HEK293 (cell line): Measurements from ENCODE around the gene PIN1.

Source experiments
- CTCF ChIA-PET: fragments of 350-600 bp; formaldehyde crosslinking; extraction: SDS; loops from one replicate; lab custom pipeline; 2021; ENCODE audit warnings: antibody characterized with exemption; lab: Yijun Ruan, JAX
- POLR2A ChIA-PET: fragments of 300-600 bp; formaldehyde crosslinking; extraction: SDS; loops from one replicate; lab custom pipeline; 2020; ENCODE audit warnings: antibody characterized with exemption, inconsistent platforms; lab: Yijun Ruan, JAX
- H3K27ac ChIP-seq: fragments of 200-500 bp; sonication (Bioruptor generic); 2 replicates; pipeline ENCODE4 v1.5.1; 2014; ENCODE audit warnings: low read depth, low read length, control low read depth, inconsistent platforms; ENCODE audit errors: extremely low read depth
- H3K36me3 ChIP-seq, 2 experiments: fragments of 200-500 bp in 1 of 2; sonication (Bioruptor generic) in 1 of 2; 1 replicate in 1 of 2; 2 replicates in 1 of 2; pipeline ENCODE4 v1.5.1; 2014 to 2017; ENCODE audit warnings: inconsistent platforms in 2 of 2, low read length in 2 of 2; ENCODE audit not compliant: control insufficient read depth in 2 of 2, insufficient read depth in 1 of 2
- H3K4me1 ChIP-seq: fragments of 200-500 bp; sonication (Bioruptor generic); 2 replicates; pipeline ENCODE4 v1.5.1; 2014; ENCODE audit warnings: mild to moderate bottlenecking, low read length, inconsistent platforms; ENCODE audit not compliant: control insufficient read depth, insufficient read depth
- H3K4me3 ChIP-seq: 2 replicates; pipeline ENCODE4 v1.5.1; 2011; ENCODE audit warnings: low read depth, mild to moderate bottlenecking, control low read depth, low read length, moderate library complexity
- H3K9me3 ChIP-seq: fragments of 200-500 bp; sonication (Bioruptor generic); 2 replicates; pipeline ENCODE4 v1.5.1; 2014; ENCODE audit warnings: low read depth, low read length, inconsistent platforms; ENCODE audit not compliant: control insufficient read depth, insufficient read depth
- FEZF1 ChIP-seq: fragments of 450-650 bp; formaldehyde crosslinking; IDR thresholded peaks from 2 replicates; pipeline ENCODE4 v1.5.1; 2016; ENCODE audit warnings: missing biosample characterization, missing genetic modification characterization
- IKZF3 ChIP-seq: fragments of 450-650 bp; IDR thresholded peaks from 2 replicates; pipeline ENCODE4 v1.5.0; 2018; ENCODE audit warnings: missing biosample characterization, mild to moderate bottlenecking, missing genetic modification characterization, moderate library complexity
- PRDM10 ChIP-seq: fragments of 450-650 bp; formaldehyde crosslinking; IDR thresholded peaks from 2 replicates; pipeline ENCODE4 v1.5.1; 2016; ENCODE audit warnings: missing biosample characterization, missing genetic modification characterization
- ZBTB17 ChIP-seq: fragments of 450-650 bp; formaldehyde crosslinking; IDR thresholded peaks from 2 replicates; pipeline ENCODE4 v1.5.1; 2016; ENCODE audit warnings: missing biosample characterization, missing genetic modification characterization
- ZBTB8A ChIP-seq: fragments of 450-650 bp; formaldehyde crosslinking; IDR thresholded peaks from 2 replicates; pipeline ENCODE4 v1.5.1; 2016; ENCODE audit warnings: missing biosample characterization, missing genetic modification characterization
- ZFHX2 ChIP-seq: fragments of 450-650 bp; formaldehyde crosslinking; conservative IDR thresholded peaks from 2 replicates; pipeline ENCODE4 v1.5.1; 2016; ENCODE audit warnings: missing biosample characterization, missing genetic modification characterization
- ZNF16 ChIP-seq: fragments of 450-650 bp; formaldehyde crosslinking; IDR thresholded peaks from 2 replicates; pipeline ENCODE4 v1.5.1; 2016; ENCODE audit warnings: low read depth, missing biosample characterization, missing genetic modification characterization
- ZNF274 ChIP-seq, 2 experiments: fragments of 200-500 bp in 1 of 2; fragments of 450-650 bp in 1 of 2; sonication (Bioruptor generic) in 1 of 2; formaldehyde crosslinking in 1 of 2; IDR thresholded peaks; 2 replicates each; pipeline versions ENCODE4 v1.5.1 to v1.6.1; 2014 to 2016; ENCODE audit warnings: borderline replicate concordance in 1 of 2, inconsistent platforms in 1 of 2, low read length in 1 of 2, missing biosample characterization in 1 of 2, missing genetic modification characterization in 1 of 2
- ZNF292 ChIP-seq: fragments of 450-650 bp; formaldehyde crosslinking; IDR thresholded peaks from 2 replicates; pipeline ENCODE4 v1.5.1; 2016; ENCODE audit warnings: low read depth, missing biosample characterization, missing genetic modification characterization, borderline replicate concordance
- ZNF335 ChIP-seq: fragments of 450-650 bp; formaldehyde crosslinking; conservative IDR thresholded peaks from 2 replicates; pipeline ENCODE4 v1.5.1; 2016; ENCODE audit warnings: missing biosample characterization, missing genetic modification characterization
- ZNF341 ChIP-seq: fragments of 450-650 bp; formaldehyde crosslinking; IDR thresholded peaks from 2 replicates; pipeline ENCODE4; 2016; ENCODE audit warnings: low read depth, missing biosample characterization, missing genetic modification characterization
- ZNF391 ChIP-seq: fragments of 450-650 bp; formaldehyde crosslinking; IDR thresholded peaks from 2 replicates; pipeline ENCODE4 v1.5.1; 2016; ENCODE audit warnings: low read depth, missing biosample characterization, missing genetic modification characterization, borderline replicate concordance
- ZNF394 ChIP-seq: fragments of 450-650 bp; formaldehyde crosslinking; IDR thresholded peaks from 2 replicates; pipeline ENCODE4 v1.5.1; 2016; ENCODE audit warnings: missing biosample characterization, missing genetic modification characterization, mild to moderate bottlenecking, moderate library complexity, borderline replicate concordance
- ZNF416 ChIP-seq: fragments of 450-650 bp; formaldehyde crosslinking; IDR thresholded peaks from 2 replicates; pipeline ENCODE4 v1.5.1; 2016; ENCODE audit warnings: missing biosample characterization, missing genetic modification characterization
- ZNF518A ChIP-seq: fragments of 450-650 bp; formaldehyde crosslinking; conservative IDR thresholded peaks from 2 replicates; pipeline ENCODE4 v1.5.1; 2016; ENCODE audit warnings: low read depth, missing biosample characterization, missing genetic modification characterization
- ZNF521 ChIP-seq: fragments of 450-650 bp; formaldehyde crosslinking; IDR thresholded peaks from 2 replicates; pipeline ENCODE4 v1.5.1; 2017; ENCODE audit warnings: missing biosample characterization, mild to moderate bottlenecking, missing genetic modification characterization
- ZNF544 ChIP-seq: fragments of 450-650 bp; formaldehyde crosslinking; IDR thresholded peaks from 2 replicates; pipeline ENCODE4 v1.5.0; 2017; ENCODE audit warnings: missing biosample characterization, missing genetic modification characterization
- ZNF548 ChIP-seq: fragments of 450-650 bp; formaldehyde crosslinking; IDR thresholded peaks from 2 replicates; pipeline ENCODE4 v1.5.1; 2016; ENCODE audit warnings: missing biosample characterization, missing genetic modification characterization
- ZNF600 ChIP-seq: fragments of 450-650 bp; formaldehyde crosslinking; IDR thresholded peaks from 2 replicates; pipeline ENCODE4 v1.5.1; 2016; ENCODE audit warnings: missing biosample characterization, missing genetic modification characterization
- ZNF610 ChIP-seq: fragments of 450-650 bp; formaldehyde crosslinking; IDR thresholded peaks from 2 replicates; pipeline ENCODE4 v1.5.1; 2016; ENCODE audit warnings: missing biosample characterization, missing genetic modification characterization, borderline replicate concordance
- ZNF621 ChIP-seq: fragments of 450-650 bp; formaldehyde crosslinking; IDR thresholded peaks from 2 replicates; pipeline ENCODE4 v1.5.1; 2017; ENCODE audit warnings: missing biosample characterization, missing genetic modification characterization
- ZNF654 ChIP-seq: fragments of 450-650 bp; formaldehyde crosslinking; IDR thresholded peaks from 2 replicates; pipeline ENCODE4 v1.5.1; 2016; ENCODE audit warnings: low read depth, missing biosample characterization, missing genetic modification characterization
- ZNF747 ChIP-seq: fragments of 450-650 bp; formaldehyde crosslinking; IDR thresholded peaks from 2 replicates; pipeline ENCODE4 v1.5.1; 2016; ENCODE audit warnings: missing biosample characterization, missing genetic modification characterization
- ZNF768 ChIP-seq: fragments of 450-650 bp; formaldehyde crosslinking; IDR thresholded peaks from 2 replicates; pipeline ENCODE4 v1.5.1; 2018; ENCODE audit warnings: missing biosample characterization, mild to moderate bottlenecking, missing genetic modification characterization
- ZNF791 ChIP-seq: fragments of 450-650 bp; formaldehyde crosslinking; IDR thresholded peaks from 2 replicates; pipeline ENCODE4 v1.5.1; 2016; ENCODE audit warnings: missing biosample characterization, missing genetic modification characterization
- TF ChIP-seq, protein P1 (sequence below): fragments of 450-650 bp; formaldehyde crosslinking; IDR thresholded peaks from 2 replicates; pipeline ENCODE4 v1.5.1; 2016; ENCODE audit warnings: missing biosample characterization, missing genetic modification characterization

The PIN1 gene

DNA sequence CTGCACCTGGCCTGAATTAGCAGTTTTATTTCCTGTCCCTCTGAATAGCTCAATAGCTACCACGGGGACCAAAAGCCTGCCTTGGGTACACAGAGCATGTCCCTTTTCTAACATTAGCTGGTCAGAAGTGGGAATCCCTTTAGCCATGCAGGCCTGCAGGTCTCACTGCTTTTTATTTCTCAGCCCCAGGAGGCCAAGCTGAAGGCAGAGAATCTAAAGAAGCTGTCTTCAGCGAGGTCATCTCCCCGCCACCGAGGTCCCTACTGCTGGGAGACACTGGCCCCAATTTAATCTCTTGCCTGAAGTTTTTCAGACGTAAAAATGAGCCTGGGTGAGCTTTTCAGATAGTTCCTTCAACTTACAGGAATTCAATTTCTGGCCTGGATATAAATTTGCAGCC is 40.7 kb downstream of the PIN1 start:
- H3K4me1 ChIP-seq: no peaks in the 10 kb centered on the region

DNA sequence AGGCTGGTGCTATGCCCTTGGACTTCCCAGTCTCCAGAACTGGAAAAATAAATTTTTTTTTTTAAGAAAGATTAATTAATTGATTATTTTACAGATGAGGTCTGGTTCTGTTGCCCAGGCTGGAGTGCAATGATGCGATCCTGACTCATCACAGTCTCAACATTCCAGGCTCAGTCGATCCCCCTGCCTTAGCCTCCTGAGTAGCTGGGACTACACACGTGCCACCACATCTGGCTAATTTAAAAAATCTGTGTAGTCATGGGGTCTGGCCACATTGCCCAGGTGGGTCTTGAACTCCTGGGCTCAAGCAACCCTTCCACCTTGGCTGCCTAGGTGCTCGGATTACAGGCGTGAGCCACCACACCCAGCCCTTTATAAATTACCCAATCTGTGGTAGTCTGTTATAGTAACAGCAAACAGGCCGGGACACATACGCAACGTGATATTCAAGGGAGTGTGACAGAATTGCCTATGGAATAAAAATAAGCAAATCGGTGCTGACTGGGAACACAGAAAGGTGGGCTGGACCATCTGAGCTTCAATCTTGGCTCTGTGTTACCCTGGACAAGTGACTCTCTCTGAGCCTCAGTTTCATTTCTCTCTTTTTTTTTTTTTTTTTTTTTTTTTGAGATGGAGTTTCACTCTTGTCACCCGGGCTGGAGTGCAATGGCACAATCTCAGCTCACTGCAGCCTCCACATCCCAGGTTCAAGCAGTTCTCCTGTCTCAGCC is 42.8 kb downstream of the PIN1 start:
- ChIA-PET CTCF (no interaction called here), POLR2A (interaction anchor here (0.6 kb wide), 1 partner anchor 568 kb away, joined by 4 read pairs; the partner anchor contains the start of gene ZNF699)
- H3K4me3 ChIP-seq: no peak overlapping the region
- no peaks in the 10 kb centered on the region for H3K36me3 ChIP-seq
- no peaks in the 10 kb centered on the region for H3K4me1 ChIP-seq
- H3K27ac ChIP-seq: no peak overlapping the region
- no peaks in the 10 kb centered on the region for H3K9me3 ChIP-seq
- TF ChIP-seq ZNF544 (tag by site-specific recombination): no peak
- TF ChIP-seq ZNF391 (tag by site-specific recombination): no peak
- no peak for TF ChIP-seq ZNF791 (tag by site-specific recombination)
- peak; percentile 22; the same call in 1 of the 2 replicates for TF ChIP-seq ZNF335 (tag by site-specific recombination)
- no peak for TF ChIP-seq ZNF394
- 0 out of 2 replicates have a peak, but pooled peaks have one; percentile 38 for TF ChIP-seq ZNF341 (tag by site-specific recombination)
- TF ChIP-seq ZBTB17 (tag by site-specific recombination): no peak
- TF ChIP-seq ZNF16 (tag by site-specific recombination): no peak
- TF ChIP-seq PRDM10: peak; percentile 21; the same call in 1 of the 2 replicates
- TF ChIP-seq ZNF621 (tag by site-specific recombination): no peak
- TF ChIP-seq ZNF518A (tag by site-specific recombination): no peak
- TF ChIP-seq FEZF1 (tag by site-specific recombination): no peak
- no peak for TF ChIP-seq ZNF416
- no peak for TF ChIP-seq ZNF747 (tag by site-specific recombination)
- 0 out of 2 replicates have a peak, but pooled peaks have one; percentile 31 for TF ChIP-seq ZNF600
- no peak for TF ChIP-seq ZNF768 (tag by site-specific recombination)
- no peak for TF ChIP-seq IKZF3 (tag by site-specific recombination)
- no peak for TF ChIP-seq ZNF521

More for the DNA sequence above, 40.7 kb downstream of the PIN1 start:
- TF ChIP-seq ZNF292 (tag by site-specific recombination) (no peak), ZNF654 (no peak), ZNF610 (tag by site-specific recombination) (no peak), ZBTB8A (tag by site-specific recombination) (no peak), ZNF274 (IDR thresholded peaks at IDR 0.05; ENCODE audit: low read length) (no peak), ZNF274 (tag by site-specific recombination; IDR thresholded peaks at IDR 0.05; ENCODE audit: borderline replicate concordance) (no peak), ZNF548 (tag by site-specific recombination) (no peak), ZFHX2 (no peak), ZNF544 (tag by site-specific recombination) (no peak)
- TF ChIP-seq, protein P1, sequence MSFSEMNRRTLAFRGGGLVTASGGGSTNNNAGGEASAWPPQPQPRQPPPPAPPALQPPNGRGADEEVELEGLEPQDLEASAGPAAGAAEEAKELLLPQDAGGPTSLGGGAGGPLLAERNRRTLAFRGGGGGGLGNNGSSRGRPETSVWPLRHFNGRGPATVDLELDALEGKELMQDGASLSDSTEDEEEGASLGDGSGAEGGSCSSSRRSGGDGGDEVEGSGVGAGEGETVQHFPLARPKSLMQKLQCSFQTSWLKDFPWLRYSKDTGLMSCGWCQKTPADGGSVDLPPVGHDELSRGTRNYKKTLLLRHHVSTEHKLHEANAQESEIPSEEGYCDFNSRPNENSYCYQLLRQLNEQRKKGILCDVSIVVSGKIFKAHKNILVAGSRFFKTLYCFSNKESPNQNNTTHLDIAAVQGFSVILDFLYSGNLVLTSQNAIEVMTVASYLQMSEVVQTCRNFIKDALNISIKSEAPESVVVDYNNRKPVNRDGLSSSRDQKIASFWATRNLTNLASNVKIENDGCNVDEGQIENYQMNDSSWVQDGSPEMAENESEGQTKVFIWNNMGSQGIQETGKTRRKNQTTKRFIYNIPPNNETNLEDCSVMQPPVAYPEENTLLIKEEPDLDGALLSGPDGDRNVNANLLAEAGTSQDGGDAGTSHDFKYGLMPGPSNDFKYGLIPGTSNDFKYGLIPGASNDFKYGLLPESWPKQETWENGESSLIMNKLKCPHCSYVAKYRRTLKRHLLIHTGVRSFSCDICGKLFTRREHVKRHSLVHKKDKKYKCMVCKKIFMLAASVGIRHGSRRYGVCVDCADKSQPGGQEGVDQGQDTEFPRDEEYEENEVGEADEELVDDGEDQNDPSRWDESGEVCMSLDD (tag by site-specific recombination): no peak
- Histone ChIP-seq H3K9me3 (no peaks in the 10 kb centered on the region), H3K27ac (no peak overlapping the region), H3K36me3 (no peaks in the 10 kb centered on the region), H3K4me3 (no peak overlapping the region)
- CTCF ChIA-PET: no interaction called here
- POLR2A ChIA-PET: interaction anchor here (0.6 kb wide), 1 partner anchor 13 kb away, joined by 3 read pairs; no protein-coding TSS in a partner anchor
